IPS DF 4.7 (cell line): ENCODE data around the gene UBTD1.

ENCODE experiments used
- DNase-seq: peaks from one replicate; pipeline ENCODE4 v3.0.0-alpha.2; 2013; ENCODE audit warnings: low spot score; ENCODE audit errors: extremely low read depth

Gene UBTD1

GRCh38 chr10:97482381-97482780 lies 16.3 kb upstream of the UBTD1 start:
- DNase-seq: no peak

- no peak for DNase-seq
Measured at GRCh38 chr10:97483506-97483905, 15.2 kb upstream of the UBTD1 start.

DNA sequence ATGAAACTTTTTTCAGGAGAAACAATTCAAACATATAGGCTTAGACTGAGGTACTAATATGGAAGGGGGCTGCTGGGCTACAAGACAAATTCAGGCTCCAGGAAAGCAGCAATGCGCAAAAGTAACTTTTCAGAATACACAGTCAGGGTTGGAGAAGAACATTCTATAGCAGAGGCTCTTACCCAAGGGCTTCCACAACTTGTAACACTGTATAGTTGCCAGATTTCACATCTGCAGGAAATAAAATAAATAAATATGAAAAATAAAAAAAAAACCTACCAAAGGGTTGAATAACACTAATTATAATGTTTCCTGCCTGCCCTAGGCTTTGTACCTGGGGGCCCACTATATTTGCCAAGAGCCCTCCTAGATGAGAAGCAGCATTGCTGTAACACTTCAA lies 14.8 kb upstream of the UBTD1 start:
- DNase-seq: no peak

- DNase-seq: no peak
Measured at GRCh38 chr10:97485647-97486281, 13.0 kb upstream of the UBTD1 start.

DNA sequence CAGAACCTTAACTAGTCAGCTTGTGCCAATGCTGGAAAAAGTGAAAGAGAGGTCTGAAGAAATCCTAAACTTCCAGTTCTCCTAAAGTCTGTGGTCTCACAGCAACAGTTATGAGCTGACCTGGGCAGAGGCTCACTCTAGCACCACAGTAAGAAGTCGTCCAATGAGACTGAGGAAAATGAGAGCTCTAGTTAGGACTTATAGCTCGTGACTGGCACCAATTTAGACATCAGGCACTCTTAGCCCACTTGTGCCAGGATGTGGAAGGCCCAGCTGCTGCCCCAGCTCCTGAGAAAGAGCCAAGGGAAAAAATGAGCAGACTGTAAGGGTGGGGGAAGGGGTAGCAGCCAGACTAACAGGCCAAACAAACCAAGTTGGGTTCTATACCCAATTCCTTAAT lies 8.1 kb upstream of the UBTD1 start:
- no peak for DNase-seq

DNA sequence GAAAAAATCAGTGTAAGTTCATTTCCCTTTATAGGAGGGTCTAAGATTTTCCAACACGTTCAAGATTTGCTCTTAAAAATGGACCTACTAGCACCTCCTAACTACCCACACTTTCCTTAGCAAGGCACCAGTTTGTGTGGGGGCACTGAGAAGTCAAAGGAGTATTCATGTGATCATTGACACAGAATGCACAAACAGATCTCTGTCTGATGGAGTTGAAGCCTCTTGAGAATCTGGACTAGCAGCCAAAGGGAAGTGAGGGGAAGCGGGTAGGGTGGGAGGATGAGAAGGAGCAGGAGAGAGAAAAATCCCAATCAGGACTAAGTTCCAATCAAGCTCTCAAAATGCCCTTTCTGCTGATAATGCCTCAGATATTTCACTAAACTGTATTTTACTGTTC lies 4.6 kb upstream of the UBTD1 start:
- DNase-seq: no peak

DNA sequence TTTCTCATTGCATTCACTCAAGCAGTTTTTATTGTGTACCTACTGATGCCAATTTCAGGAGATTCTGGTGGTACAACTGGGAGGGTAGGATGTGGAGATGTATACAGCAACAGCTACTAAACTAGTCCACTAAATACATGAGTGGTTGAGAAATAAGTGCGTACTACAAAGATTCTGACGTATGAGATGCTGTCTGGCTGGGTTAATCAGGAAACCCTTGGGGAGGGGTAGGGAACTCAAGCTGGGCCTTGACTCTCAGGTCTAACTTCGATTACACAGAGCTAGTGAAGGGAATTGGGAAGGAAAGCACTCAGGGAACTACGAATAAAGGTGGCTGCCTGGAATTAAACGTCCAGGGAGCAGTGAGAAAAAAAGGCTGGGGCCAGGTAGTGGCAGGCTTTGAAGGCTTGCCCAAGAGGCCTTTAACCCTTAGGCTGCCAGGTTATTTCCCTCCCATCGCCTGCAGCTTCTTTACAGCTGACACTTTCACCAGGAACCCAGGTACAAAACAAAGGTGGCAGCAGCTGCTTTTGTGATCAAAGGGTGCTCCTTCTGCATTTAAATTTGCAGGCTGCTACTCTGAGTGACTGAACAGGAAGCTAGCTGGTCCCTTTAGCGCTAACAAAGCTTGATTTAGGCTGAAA lies 3.7 kb upstream of the UBTD1 start:
- DNase-seq: no peak

- DNase-seq: no peak
Measured at GRCh38 chr10:97497572-97498075, 1.1 kb upstream of the UBTD1 start.

- DNase-seq: peak; percentile 68
Measured at GRCh38 chr10:97498076-97498840, 466 bp upstream of the UBTD1 start, which contains the start of gene MMS19. Gene MMS19 (minus strand): TSS chr10:97498422. CDS start chr10:97498384, 38 bp downstream.

GRCh38 chr10:97499561-97500296 lies 1.0 kb downstream of the UBTD1 start:
- no peak for DNase-seq

DNA sequence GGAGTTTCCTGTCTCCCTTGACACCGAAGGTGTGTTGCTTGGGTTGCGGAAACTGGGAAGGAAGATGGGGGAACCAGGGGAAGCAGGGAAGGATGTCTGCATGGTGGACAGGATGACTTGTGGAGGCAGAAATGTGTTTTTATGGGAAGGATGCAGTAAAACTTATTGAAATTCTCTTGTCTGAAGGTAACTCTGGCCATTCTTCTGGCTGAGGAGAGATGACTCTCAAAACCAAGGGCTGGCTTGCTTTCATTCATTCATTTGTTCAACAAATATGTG lies 1.5 kb downstream of the UBTD1 start:
- no peak for DNase-seq

DNA sequence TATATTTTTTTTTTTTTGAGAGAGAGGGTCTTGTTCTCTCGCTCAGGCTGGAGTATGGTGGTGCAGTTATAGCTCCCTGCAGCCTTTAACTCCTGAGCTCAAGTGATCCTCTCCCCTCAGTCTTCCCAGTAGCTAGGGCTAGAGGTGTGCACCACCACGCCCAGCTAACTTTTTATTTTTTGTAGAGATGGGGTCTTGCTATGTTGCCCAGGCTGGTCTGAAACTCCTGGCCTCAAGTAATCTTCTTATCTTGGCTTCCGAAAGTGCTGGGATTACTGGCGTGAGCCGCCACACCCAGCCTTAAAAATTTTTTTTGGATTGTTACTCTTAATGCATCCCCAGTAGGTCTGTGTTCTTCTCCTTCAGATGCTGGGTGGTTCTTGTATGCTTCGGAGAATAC lies 4.2 kb downstream of the UBTD1 start:
- DNase-seq: no peak

GRCh38 chr10:97503406-97503805 lies 4.7 kb downstream of the UBTD1 start:
- DNase-seq: no peak

DNA sequence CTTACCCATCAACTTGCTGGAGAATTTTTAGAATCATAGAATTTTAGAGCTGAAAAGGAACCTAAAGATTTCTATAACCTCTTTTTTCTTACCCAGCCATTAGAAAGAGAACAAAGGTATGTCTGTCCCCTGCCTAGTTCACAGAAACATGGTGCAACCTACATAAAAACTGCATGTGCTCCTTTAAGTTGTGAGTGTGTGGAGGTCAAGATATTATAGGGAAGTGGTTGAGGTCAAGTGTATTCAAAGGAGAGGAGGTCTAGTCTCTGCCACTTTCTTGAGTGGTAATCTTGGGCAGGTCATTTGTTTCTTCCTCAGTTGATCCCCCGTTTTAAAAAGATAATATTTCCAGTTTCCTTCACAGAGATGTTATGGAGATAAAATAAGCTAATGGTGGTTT lies 6.4 kb downstream of the UBTD1 start:
- no peak for DNase-seq

GRCh38 chr10:97506199-97506991 lies 7.7 kb downstream of the UBTD1 start:
- DNase-seq: no peak

- no peak for DNase-seq
Measured at GRCh38 chr10:97508342-97508741, 9.6 kb downstream of the UBTD1 start.

DNA sequence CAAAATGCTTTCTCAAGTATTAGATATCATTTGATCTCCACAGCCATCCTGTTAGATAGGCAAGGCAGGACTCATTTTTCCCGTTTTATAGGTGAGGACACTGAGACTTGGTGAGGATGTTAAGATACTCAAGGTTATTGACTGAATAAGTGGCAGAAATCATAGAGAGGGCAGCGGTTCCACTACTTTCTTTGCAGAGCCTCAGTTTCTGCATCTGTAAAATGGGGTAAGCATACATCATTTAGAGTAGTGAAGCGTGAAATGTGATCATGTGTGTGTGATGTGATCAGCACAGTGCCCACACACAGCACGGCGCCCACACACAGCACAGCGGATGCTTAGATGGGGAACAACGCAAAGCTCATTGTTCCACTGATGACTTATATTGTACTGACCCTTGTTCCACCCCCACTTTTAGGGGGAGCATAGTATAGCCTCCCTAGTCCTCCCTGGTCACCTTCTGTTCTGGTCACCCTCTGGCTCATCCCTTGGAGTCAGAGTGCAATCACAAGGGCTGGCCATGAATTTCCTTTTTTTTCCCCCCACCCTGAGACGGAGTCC lies 10.5 kb downstream of the UBTD1 start:
- DNase-seq: no peak

GRCh38 chr10:97510686-97511085 lies 12.0 kb downstream of the UBTD1 start:
- no peak for DNase-seq

DNA sequence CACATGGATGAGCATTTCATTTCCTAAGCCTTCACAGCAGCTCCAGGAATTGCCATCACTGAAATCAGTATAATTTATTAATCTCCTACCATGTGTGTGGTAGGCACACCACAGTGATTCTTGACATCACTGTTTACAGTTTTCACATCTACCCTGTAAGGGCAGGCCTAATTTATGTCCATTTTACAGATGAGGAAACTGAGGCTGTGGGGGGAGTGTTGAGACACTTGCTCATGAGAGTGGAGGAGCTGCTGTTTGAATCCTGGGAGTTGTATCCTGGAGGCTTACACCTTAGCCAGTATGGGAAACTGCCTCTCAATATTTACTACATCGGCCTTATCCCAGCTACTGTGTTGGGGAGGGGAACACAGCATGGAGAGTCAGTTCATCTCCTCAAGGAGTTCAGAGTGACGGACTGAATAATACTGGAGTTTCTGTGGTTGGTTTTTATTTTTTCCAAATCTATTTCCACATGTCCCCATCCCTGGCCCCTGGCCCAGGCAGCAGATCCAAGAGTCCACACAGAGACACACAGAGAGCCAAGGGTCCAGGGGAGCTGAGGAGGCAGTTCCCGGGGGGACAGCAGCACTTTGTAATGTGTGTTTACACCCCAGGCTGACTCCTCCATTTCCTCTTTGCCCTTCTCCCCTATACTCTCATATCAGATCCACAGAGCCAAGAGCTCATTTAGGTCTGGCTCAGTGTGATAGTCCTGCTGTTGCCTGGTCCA lies 13.2 kb downstream of the UBTD1 start:
- no peak for DNase-seq

- DNase-seq: no peak
Measured at GRCh38 chr10:97512993-97513392, 14.3 kb downstream of the UBTD1 start.
